Limb (tissue), 2 donors: ENCODE measurements around the gene RCOR3.
"Not testable (repeated sequence)": the region's sequence is repeated elsewhere in the genome, so short reads cannot be mapped to it uniquely, and the experiment has no call there.

Source experiments
- DNase-seq, 2 donors: peaks; one replicate each; pipeline ENCODE4 v3.0.0-alpha.2; 2016; ENCODE audit errors: extremely low spot score in 2 of 2

The RCOR3 gene

GRCh38 chr1:211260141-211261107 lies 1.3 kb downstream of the RCOR3 start:
- DNase-seq, result peak; percentile 83 to 86

- DNase-seq, result no peak
These were observed 2.1 kb downstream of the RCOR3 start for GRCh38 chr1:211261229-211261628.

GRCh38 chr1:211263022-211263421 lies 3.9 kb downstream of the RCOR3 start:
- not testable (repeated sequence) for DNase-seq

GRCh38 chr1:211267204-211267857 lies 8.2 kb downstream of the RCOR3 start:
- DNase-seq, result no peak

GRCh38 chr1:211279340-211279739 lies 20.2 kb downstream of the RCOR3 start:
- DNase-seq, result no peak

- no peak for DNase-seq
These were observed 21.7 kb downstream of the RCOR3 start for GRCh38 chr1:211280910-211281309.

GRCh38 chr1:211281320-211282022 lies 22.3 kb downstream of the RCOR3 start:
- DNase-seq, result no peak

- DNase-seq, result no peak
These were observed 22.8 kb downstream of the RCOR3 start for GRCh38 chr1:211282023-211282373.

- no peak for DNase-seq
These were observed 26.0 kb downstream of the RCOR3 start for GRCh38 chr1:211285196-211285595.

- DNase-seq, result no peak
These were observed 28.1 kb downstream of the RCOR3 start for GRCh38 chr1:211287218-211287617.

- no peak for DNase-seq
These were observed 33.2 kb downstream of the RCOR3 start for GRCh38 chr1:211292411-211292810.

GRCh38 chr1:211296396-211296795 lies 37.2 kb downstream of the RCOR3 start:
- DNase-seq, result no peak

GRCh38 chr1:211305044-211305443 lies 45.9 kb downstream of the RCOR3 start:
- DNase-seq, result no peak

- no peak for DNase-seq
These were observed 50.5 kb downstream of the RCOR3 start for GRCh38 chr1:211309617-211310016.

- DNase-seq, result no peak
These were observed 54.2 kb downstream of the RCOR3 start for GRCh38 chr1:211313392-211313791.

- no peak for DNase-seq
These were observed 59.6 kb downstream of the RCOR3 start for GRCh38 chr1:211318576-211319280.

GRCh38 chr1:211319892-211320291 lies 60.7 kb downstream of the RCOR3 start:
- no peak for DNase-seq

- no peak for DNase-seq
These were observed 61.8 kb downstream of the RCOR3 start for GRCh38 chr1:211320980-211321379.

- DNase-seq, result not testable (repeated sequence)
These were observed 62.5 kb downstream of the RCOR3 start for GRCh38 chr1:211321646-211322045.

GRCh38 chr1:211323156-211324063 lies 64.2 kb downstream of the RCOR3 start:
- peak; percentile 63 to 77 for DNase-seq
